GM23338 (cell line): ENCODE results near the gene SF3A1. TPM values are rescaled to one million over a fixed set of nuclear protein-coding genes. Genes with fewer than 3 reads are reported as not detected.

Source experiments
- ATAC-seq: fragments of 200-7000 bp; cut with Tn5 transposase; 3 replicates; pipeline ENCODE4 v1.9.1; 2020
- DNase-seq: peaks from one replicate; pipeline ENCODE4 v3.0.0-alpha.2; 2015; ENCODE audit warnings: low spot score
- H2AFZ ChIP-seq: fragments of 200-600 bp; sonication (generic); 2 replicates; pipeline ENCODE4 v1.8.0; 2016; ENCODE audit warnings: antibody characterized with exemption, mild to moderate bottlenecking, moderate library complexity
- H3F3A ChIP-seq: fragments of 200-600 bp; sonication (generic); replicated peaks from 2 replicates; pipeline ENCODE4 v1.8.0; 2017; ENCODE audit warnings: antibody characterized with exemption, mixed run types, low read depth
- H3K27ac ChIP-seq: fragments of 200-600 bp; sonication (generic); 2 replicates; pipeline ENCODE4 v1.6.1; 2016; ENCODE audit warnings: low read depth
- H3K27me3 ChIP-seq: fragments of 200-600 bp; sonication (generic); 2 replicates; pipeline ENCODE4 v1.8.0; 2016; ENCODE audit warnings: mild to moderate bottlenecking, mixed run types, moderate library complexity; ENCODE audit not compliant: insufficient read depth
- H3K36me3 ChIP-seq: fragments of 200-600 bp; sonication (generic); 2 replicates; pipeline ENCODE4 v1.8.0; 2016; ENCODE audit warnings: mild to moderate bottlenecking; ENCODE audit not compliant: insufficient read depth
- H3K4me1 ChIP-seq: fragments of 200-600 bp; sonication (generic); 2 replicates; pipeline ENCODE4 v1.8.0; 2016; ENCODE audit warnings: mild to moderate bottlenecking, moderate library complexity; ENCODE audit not compliant: insufficient read depth
- H3K4me2 ChIP-seq: fragments of 200-600 bp; sonication (generic); 2 replicates; pipeline ENCODE4 v1.7.1; 2017; ENCODE audit warnings: mixed run types
- H3K4me3 ChIP-seq: fragments of 200-600 bp; sonication (generic); 2 replicates; pipeline ENCODE4 v1.6.1; 2016; ENCODE audit warnings: mixed run types
- H3K79me2 ChIP-seq: fragments of 200-600 bp; sonication (generic); replicated peaks from 2 replicates; pipeline ENCODE4 v1.8.0; 2017; ENCODE audit warnings: mild to moderate bottlenecking; ENCODE audit not compliant: insufficient read depth
- H3K9me2 ChIP-seq: fragments of 200-600 bp; sonication (generic); 2 replicates; pipeline ENCODE4 v1.8.0; 2017; ENCODE audit not compliant: insufficient read depth
- H4K20me1 ChIP-seq: fragments of 200-600 bp; sonication (generic); replicated peaks from 2 replicates; pipeline ENCODE4 v1.8.0; 2017; ENCODE audit warnings: mild to moderate bottlenecking; ENCODE audit not compliant: insufficient read depth
- H3K27ac Mint-ChIP-seq: 2 replicates; pipeline ENCODE4 v1.8.0; 2020; ENCODE audit warnings: inconsistent platforms, mild to moderate bottlenecking, moderate library complexity, mixed read lengths
- H3K27me3 Mint-ChIP-seq: 3 replicates; pipeline ENCODE4 v1.8.0; 2022; ENCODE audit warnings: low read depth, mild to moderate bottlenecking, moderate library complexity, mixed read lengths, inconsistent platforms; ENCODE audit not compliant: insufficient read depth, poor library complexity
- H3K36me3 Mint-ChIP-seq: 3 replicates; pipeline ENCODE4 v1.8.0; 2021; ENCODE audit warnings: low read depth, mild to moderate bottlenecking, inconsistent platforms, moderate library complexity, mixed read lengths
- H3K4me1 Mint-ChIP-seq: 3 replicates; pipeline ENCODE4 v1.8.0; 2020; ENCODE audit warnings: mild to moderate bottlenecking, inconsistent platforms, mixed read lengths
- H3K4me3 Mint-ChIP-seq: 3 replicates; pipeline ENCODE4 v1.8.0; 2021; ENCODE audit warnings: moderate library complexity, mild to moderate bottlenecking, inconsistent platforms, mixed read lengths
- H3K9me3 Mint-ChIP-seq: 3 replicates; pipeline ENCODE4 v1.8.0; 2020; ENCODE audit warnings: moderate library complexity, mild to moderate bottlenecking, inconsistent platforms, mixed read lengths
- CREB1 ChIP-seq: fragments of 250-450 bp; sonication (Bioruptor Pico); IDR thresholded peaks from 2 replicates; pipeline ENCODE4 v1.5.0; 2020; ENCODE audit warnings: low read depth, mild to moderate bottlenecking, moderate library complexity
- EZH2phosphoT487 ChIP-seq: fragments of 200-600 bp; sonication (generic); IDR thresholded peaks from one replicate; pipeline ENCODE4 v1.8.1; 2018; ENCODE audit warnings: antibody characterized with exemption; ENCODE audit not compliant: unreplicated experiment
- NANOG ChIP-seq: IDR thresholded peaks from 2 replicates; pipeline ENCODE4 v1.6.1; 2016; ENCODE audit warnings: antibody characterized with exemption, borderline replicate concordance
- POLR2AphosphoS5 ChIP-seq: IDR thresholded peaks from 2 replicates; pipeline ENCODE4 v1.6.1; 2016; ENCODE audit warnings: antibody characterized with exemption, low read depth
- ZNF114 ChIP-seq: fragments of 250-450 bp; sonication (Bioruptor Pico); IDR thresholded peaks from 2 replicates; pipeline ENCODE4 v1.5.0; 2020; ENCODE audit warnings: mild to moderate bottlenecking, moderate library complexity
- ZNF331 ChIP-seq: fragments of 250-450 bp; sonication (Bioruptor Pico); IDR thresholded peaks from 2 replicates; pipeline ENCODE4 v1.5.0; 2020; ENCODE audit warnings: low read depth, mild to moderate bottlenecking, moderate library complexity
- polyA plus RNA-seq: library from polyadenylated mRNA; unstranded; fragments of >200 nt; fragmentation: Nextera tagmentation; extraction: Ambion mirVana; gene quantifications from 2 replicates; pipeline ENCODE4 v1.2.1, GENCODE V29; 2016
- total RNA-seq: library from RNA; depleted of rRNA; stranded (reverse); fragments of >200 nt; shearing (Covaris generic); gene quantifications from 2 replicates; pipeline ENCODE4 v1.2.3, GENCODE V29; 2014
- TF ChIP-seq, protein P1 (sequence below): IDR thresholded peaks from 2 replicates; pipeline ENCODE4 v1.6.1; 2016; ENCODE audit warnings: antibody characterized with exemption

The SF3A1 gene
- total and polyA plus RNA-seq, 2 experiments from 2014 or later = 107 to 108 TPM

DNA sequence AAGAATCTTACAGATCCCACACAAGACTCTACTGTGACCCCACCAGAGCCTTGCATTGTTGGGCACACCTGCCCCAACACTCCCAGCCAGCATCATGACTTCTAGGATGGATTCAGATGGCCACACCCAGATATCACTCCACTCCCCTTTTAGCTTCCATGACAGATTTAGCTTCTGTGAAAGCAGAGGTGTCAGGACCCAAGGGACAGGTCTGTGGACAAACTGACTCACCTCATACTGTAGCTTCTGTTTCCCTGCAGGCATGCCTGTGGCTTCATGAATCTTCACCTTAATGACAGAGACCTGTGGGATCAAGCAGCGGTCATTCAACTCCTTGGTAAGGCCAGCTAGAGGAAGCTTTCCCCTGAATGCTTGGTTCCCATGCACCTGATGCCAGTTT lies 21.5 kb downstream of the SF3A1 start:
- no peaks in the 10 kb centered on the region for H3K9me2 ChIP-seq
- H3K27ac ChIP-seq = no peak overlapping the region
- no peaks in the 10 kb centered on the region for H3K79me2 ChIP-seq
- no peak overlapping the region for H3K4me2 ChIP-seq
- Mint-ChIP-seq H3K9me3 (no peaks in the 10 kb centered on the region), H3K4me1 (no peaks in the 10 kb centered on the region), H3K4me3 (no peak overlapping the region), H3K36me3 (peaks cover 91% of the 10 kb centered on the region), H3K27me3 (peaks cover 5% of the 10 kb centered on the region), H3K27ac (no peak overlapping the region)
- H3F3A ChIP-seq = peaks cover 5% of the 10 kb centered on the region; the same call in 1 of the 2 replicates
- peaks cover 49% of the 10 kb centered on the region for H3K36me3 ChIP-seq
- DNase-seq (no peak), ATAC-seq (no peak)
- TF ChIP-seq POLR2AphosphoS5 = no peak
- no peak for TF ChIP-seq EZH2phosphoT487
- TF ChIP-seq ZNF114 (CRISPR knock-in tag) = no peak
- H3K27me3 ChIP-seq = no peaks in the 10 kb centered on the region
- no peak overlapping the region for H3K4me3 ChIP-seq
- H2AFZ ChIP-seq = no peak overlapping the region
- H3K4me1 ChIP-seq = no peaks in the 10 kb centered on the region
- H4K20me1 ChIP-seq = peaks cover 13% of the 10 kb centered on the region; the same call in 1 of the 2 replicates

DNA sequence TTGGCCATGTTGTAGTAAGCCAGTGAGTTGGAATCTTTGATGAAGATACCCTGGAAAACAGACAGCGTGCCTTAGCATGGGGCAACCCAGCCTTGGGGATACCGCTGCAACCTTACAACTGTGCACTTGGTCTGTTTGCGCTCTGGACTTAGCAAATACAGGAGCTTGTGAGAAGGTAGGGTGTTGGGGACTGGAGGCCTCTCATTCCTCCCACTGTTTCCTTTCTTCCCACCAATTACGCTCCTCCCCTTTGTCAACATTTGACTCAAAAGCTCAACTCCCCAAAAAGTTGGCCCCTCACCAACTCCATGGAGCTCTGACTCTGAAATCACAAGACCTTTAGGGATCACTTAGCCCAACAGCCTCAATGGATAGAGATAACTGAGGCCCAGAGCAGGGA lies 22.0 kb downstream of the SF3A1 start:
- Histone ChIP-seq H4K20me1 (peaks cover 13% of the 10 kb centered on the region; the same call in 1 of the 2 replicates), H3K9me2 (no peaks in the 10 kb centered on the region), H3K4me2 (no peak overlapping the region), H3K36me3 (peaks cover 43% of the 10 kb centered on the region), H3K27me3 (no peaks in the 10 kb centered on the region), H3F3A (peaks cover 5% of the 10 kb centered on the region; the same call in 1 of the 2 replicates), H3K4me3 (no peak overlapping the region), H3K79me2 (no peaks in the 10 kb centered on the region), H3K4me1 (no peaks in the 10 kb centered on the region), H3K27ac (no peak overlapping the region), H2AFZ (no peak overlapping the region)
- ATAC-seq (no peak), DNase-seq (no peak)
- Mint-ChIP-seq H3K36me3 (peaks cover 87% of the 10 kb centered on the region), H3K4me1 (no peaks in the 10 kb centered on the region), H3K27ac (no peak overlapping the region), H3K27me3 (peaks cover 5% of the 10 kb centered on the region), H3K4me3 (no peak overlapping the region), H3K9me3 (no peaks in the 10 kb centered on the region)
- TF ChIP-seq CREB1 (CRISPR knock-in tag) = no peak

DNA sequence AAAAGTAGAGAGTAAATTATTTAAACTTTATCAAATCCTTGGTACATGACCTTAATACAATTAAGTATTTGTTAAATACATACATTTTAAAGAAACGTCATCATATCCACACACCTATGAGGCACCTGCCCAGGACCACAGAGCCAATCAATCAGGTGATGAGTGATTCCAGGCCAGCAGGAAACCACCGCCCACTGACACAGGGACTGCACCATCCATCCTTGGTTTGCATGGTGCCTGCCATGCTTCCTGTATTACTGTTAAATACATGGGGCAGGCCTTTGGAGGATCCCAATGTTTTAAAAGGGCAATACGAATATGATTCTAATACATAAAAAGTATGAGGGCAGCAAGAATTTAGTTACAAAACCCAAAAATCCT lies 23.0 kb downstream of the SF3A1 start:
- Histone ChIP-seq H3K79me2 (no peaks in the 10 kb centered on the region), H3K4me2 (no peak overlapping the region), H3K9me2 (no peaks in the 10 kb centered on the region), H3K27ac (no peak overlapping the region), H3K27me3 (no peaks in the 10 kb centered on the region), H3K4me3 (no peak overlapping the region), H2AFZ (no peak overlapping the region), H3K36me3 (peaks cover 34% of the 10 kb centered on the region), H4K20me1 (peaks cover 13% of the 10 kb centered on the region; the same call in 1 of the 2 replicates), H3K4me1 (no peaks in the 10 kb centered on the region), H3F3A (peaks cover 5% of the 10 kb centered on the region; the same call in 1 of the 2 replicates)
- TF ChIP-seq, protein P1, sequence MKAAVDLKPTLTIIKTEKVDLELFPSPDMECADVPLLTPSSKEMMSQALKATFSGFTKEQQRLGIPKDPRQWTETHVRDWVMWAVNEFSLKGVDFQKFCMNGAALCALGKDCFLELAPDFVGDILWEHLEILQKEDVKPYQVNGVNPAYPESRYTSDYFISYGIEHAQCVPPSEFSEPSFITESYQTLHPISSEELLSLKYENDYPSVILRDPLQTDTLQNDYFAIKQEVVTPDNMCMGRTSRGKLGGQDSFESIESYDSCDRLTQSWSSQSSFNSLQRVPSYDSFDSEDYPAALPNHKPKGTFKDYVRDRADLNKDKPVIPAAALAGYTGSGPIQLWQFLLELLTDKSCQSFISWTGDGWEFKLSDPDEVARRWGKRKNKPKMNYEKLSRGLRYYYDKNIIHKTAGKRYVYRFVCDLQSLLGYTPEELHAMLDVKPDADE = no peak
- TF ChIP-seq NANOG (no peak), ZNF331 (CRISPR knock-in tag) (no peak)
- H3K27me3 Mint-ChIP-seq = peaks cover 5% of the 10 kb centered on the region
- no peak for DNase-seq
- H3K27ac Mint-ChIP-seq = no peak overlapping the region
- no peaks in the 10 kb centered on the region for H3K9me3 Mint-ChIP-seq
- H3K4me3 Mint-ChIP-seq = no peak overlapping the region
- peaks cover 78% of the 10 kb centered on the region for H3K36me3 Mint-ChIP-seq
- ATAC-seq = no peak
- H3K4me1 Mint-ChIP-seq = no peaks in the 10 kb centered on the region
